HG03460 (cell line): Measurements from ENCODE around the gene GAK.
"Not testable (repeated sequence)": the region's sequence is repeated elsewhere in the genome, so short reads cannot be mapped to it uniquely, and the experiment has no call there.

ENCODE experiments used
- ATAC-seq: cut with Tn5 transposase; IDR thresholded peaks from one replicate; pipeline ENCODE4 v1.9.1; 2021; ENCODE audit not compliant: unreplicated experiment

GAK gene

DNA sequence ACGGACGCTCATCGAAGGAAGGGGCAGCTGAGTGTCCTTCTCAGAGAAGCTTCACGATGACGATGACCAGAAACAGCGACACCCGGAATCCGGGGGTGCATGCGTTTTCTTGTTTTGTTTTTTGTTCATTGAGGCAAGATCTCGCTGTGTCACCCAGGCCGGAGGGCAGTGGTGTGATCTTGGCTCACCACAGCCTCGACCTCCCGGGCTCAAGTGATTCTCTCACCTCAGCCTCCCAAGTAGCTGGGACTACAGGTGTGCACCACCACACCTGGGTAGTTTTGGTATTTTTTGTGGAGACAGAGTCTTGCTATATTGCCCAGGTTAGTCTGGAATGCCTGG is 21.4 kb upstream of the GAK start:
- ATAC-seq, result no peak

DNA sequence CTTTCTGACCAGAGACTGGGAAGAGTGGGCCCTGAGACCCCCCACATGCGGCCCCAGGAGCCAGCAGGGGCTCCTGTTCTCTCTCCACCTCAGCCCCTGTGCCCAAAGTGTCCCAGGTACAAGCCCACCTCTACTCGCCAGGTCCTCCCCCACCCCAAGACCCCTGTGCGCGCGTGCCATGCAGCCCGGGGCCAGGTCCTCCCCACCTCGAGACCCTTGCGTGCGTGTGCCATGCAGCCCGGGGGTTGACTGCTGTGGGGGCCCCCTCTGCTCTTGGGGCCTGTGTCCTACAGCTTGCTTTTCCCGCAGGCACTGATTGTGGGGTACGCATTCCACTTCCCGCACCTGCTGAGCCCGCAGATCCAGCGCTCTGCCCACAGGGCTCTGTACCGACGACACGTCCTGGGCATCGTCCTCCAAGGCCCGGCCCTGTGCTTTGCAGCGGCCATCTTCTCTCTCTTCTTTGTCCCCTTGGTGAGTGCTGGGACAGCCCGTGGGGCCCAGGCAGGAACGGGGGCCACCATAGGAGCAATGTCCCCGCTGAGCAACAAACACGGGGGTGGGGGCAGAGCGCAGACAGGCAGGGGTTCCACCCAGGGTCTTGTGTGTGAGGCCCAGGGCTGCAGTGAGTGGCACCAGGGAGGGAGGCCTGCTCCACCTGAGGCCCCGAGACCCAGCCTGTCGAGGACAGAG is 20.9 kb upstream of the GAK start:
- ATAC-seq, result no peak

DNA sequence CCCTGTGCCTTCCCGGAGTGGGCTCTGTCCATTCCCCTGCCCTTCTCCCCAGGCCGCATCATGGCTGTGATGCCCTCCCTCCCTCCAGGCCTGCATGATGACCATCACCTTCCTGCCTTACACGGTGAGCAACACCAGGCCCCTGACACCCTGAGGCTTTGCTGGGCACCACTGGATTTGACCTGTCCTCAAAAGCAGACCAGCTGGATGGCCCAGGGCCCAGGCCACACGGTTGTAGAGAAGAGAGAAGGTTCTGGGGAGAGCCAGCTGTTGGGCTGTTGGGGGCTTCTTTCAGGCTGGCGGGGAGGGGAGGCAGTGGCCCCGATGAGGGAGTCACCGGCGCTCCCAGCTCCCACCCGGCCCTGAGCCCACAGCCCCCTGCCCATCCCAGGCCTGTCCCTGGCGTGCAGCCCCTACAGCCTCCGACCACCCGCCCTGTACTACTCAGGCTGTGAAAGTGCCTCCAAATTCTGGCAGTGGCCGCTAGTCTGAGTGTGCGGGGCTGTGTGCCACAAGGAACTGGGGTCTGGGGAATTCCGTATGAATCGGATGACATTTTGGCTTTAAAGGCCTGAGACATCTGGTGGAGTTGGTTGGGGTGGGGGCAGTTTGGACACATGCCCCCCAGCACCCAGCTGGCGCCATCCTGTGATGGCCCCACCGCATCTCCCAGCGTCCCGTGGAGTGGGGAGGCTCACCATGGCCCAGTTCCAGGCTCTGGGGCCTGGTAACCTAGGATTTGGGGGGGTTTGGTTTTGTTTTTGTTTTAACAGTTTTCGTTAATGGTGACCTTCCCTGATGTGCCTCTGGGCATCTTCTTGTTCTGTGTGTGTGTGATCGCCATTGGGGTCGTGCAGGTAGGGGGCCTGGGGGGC is 19.7 kb upstream of the GAK start:
- ATAC-seq, result no peak

DNA sequence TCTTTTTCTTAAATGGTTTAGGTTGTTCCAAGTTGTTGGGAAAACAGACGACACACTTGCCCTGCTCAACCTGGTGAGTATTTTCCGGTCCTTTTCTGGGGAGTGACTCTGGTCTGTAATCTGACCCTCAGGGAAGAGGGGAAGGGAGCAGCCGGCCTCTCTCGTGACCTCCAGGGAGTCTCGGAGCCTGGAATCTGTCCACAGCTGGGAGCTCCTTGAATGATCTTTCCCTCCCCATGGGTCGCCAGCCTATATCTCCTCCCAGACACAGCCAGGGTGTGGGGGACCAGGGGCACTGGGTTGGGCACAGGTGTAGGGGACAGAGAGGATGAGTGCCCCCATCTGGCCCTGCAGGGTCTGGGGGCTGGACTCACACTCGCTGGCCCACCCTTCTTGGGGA is 19.1 kb upstream of the GAK start:
- ATAC-seq, result no peak

DNA sequence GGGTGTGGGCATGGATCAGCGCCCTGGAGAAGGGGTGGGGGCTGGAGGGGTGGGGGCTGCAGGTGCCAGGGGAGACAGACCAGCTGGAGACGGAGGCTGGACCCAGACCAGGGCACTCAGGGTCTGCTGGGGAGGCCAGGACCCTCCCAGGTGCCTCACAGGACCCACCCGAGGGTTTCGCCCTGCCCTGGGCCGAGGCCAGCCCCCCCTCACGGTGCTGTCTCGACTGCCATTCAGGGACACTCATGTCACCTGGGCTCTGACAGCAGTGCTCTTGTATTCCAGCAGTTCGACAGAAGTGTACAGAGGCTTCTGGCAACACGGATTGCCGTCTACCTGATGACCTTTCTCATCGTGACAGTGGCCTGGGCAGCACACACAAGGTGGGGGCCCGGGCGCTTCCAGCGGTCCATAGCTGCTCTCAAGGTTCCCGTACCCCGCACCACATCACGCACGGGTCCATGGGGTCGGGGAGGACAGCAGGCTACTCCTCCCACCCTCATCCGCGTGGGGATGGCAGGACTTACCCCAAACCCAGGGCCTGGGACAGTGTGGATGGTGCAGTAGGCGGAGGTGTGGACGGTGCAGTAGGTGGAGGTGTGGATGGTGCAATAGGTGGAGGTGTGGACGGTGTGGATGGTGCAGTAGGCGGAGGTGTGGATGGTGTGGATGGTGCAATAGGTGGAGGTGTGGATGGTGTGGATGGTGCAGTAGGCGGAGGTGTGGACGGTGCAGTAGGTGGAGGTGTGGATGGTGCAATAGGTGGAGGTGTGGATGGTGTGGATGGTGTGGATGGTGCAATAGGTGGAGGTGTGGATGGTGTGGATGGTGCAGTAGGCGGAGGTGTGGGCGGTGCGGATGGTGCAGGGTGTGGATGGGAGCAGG is 18.3 kb upstream of the GAK start:
- ATAC-seq, result no peak

DNA sequence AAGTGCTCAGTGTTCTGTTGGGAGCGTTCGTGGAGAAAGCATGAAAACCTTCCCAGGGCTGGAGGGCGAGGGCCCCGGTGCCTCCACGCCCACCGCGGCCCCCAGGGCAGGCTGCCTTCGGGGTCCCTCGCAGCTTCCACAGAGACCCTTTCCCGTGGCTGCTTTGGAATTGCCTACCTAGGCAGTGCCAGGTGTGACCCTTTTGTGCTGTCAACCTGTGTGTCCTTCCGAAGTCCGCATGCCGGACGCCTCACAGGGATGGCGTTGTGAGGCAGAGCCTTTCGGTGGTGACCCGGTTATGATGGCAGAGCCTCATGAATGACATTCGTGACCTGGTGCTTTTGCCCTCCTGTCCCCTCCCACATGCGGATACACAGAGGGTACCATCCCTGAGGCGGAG is 17.5 kb upstream of the GAK start:
- ATAC-seq, result no peak

DNA sequence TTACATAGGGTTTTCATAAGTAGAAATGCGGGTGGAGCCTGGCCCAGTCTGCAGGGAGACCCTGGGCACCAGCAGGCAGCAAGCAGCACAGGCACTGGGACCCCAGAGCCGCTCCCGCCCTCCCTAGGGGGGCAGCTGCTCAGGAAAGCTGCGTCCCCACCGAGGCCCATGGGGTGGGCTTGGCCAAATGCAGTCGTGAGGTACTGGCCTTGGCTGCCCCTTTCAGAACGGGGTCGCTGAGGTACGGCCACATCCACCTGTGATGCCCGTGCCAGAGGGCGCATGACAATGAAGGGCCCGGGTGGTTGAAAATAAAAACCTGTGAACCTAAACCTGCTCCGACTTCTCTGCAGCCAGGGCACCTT is 16.8 kb upstream of the GAK start:
- no peak for ATAC-seq

DNA sequence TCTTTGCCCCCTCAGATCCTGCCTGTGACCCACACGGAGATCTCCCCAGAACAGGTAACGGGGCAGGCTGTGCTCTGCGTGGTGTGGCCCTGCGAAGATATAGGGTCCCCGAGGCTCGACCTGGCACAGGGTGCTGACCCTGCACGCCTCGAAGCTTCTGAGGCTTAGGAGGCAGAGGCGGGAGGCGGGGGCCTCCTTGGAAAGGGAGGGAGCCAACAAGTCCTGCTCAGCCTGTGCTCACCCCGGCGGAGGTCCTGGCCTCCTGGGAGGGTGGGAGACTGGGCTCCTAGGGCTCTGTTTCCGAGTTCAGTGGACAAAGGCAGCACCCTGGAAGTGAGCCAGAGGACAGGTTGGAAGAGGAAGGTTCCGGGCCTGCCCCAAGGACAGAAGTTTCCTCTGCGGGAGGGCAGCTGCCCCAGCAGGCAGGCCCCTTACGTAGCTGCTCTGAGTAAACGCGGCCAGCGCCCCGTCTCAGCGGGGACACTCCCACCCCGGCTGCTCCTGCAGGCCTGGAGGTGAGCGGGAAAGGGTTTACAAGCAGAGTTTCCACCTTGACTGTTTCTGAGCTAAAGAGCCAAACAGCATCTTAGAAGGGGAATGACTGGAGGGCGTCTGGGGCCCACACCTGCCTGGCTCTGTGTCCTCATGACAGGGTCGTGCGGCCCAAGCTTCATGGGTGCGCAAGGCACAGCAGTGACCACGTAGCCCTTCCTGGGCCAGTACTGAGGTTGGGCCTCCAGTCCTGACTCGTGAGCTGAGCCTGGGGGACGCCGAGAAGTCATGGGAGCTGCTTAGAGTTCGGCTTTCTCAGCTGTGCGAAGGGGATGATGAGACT is 16.2 kb upstream of the GAK start:
- ATAC-seq, result no peak

DNA sequence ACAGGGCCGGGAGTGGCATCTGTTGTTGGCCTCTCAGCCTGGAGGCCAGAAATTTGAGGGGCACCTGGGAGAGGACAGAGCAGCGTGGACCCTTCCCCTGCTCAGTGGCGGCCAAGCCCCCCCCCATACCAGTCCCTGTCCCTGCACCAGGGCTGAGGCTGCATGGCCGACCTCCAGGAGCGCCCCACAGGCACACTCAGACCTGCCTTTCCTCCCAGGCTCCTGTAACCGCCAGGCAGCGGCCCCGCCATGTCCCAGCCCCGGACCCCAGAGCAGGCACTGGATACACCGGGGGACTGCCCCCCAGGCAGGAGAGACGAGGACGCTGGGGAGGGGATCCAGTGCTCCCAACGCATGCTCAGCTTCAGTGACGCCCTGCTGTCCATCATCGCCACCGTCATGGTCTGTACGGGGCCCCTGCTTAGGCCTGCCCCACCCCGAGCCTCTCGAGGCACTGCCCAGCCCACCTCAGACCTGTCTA is 15.4 kb upstream of the GAK start:
- no peak for ATAC-seq

DNA sequence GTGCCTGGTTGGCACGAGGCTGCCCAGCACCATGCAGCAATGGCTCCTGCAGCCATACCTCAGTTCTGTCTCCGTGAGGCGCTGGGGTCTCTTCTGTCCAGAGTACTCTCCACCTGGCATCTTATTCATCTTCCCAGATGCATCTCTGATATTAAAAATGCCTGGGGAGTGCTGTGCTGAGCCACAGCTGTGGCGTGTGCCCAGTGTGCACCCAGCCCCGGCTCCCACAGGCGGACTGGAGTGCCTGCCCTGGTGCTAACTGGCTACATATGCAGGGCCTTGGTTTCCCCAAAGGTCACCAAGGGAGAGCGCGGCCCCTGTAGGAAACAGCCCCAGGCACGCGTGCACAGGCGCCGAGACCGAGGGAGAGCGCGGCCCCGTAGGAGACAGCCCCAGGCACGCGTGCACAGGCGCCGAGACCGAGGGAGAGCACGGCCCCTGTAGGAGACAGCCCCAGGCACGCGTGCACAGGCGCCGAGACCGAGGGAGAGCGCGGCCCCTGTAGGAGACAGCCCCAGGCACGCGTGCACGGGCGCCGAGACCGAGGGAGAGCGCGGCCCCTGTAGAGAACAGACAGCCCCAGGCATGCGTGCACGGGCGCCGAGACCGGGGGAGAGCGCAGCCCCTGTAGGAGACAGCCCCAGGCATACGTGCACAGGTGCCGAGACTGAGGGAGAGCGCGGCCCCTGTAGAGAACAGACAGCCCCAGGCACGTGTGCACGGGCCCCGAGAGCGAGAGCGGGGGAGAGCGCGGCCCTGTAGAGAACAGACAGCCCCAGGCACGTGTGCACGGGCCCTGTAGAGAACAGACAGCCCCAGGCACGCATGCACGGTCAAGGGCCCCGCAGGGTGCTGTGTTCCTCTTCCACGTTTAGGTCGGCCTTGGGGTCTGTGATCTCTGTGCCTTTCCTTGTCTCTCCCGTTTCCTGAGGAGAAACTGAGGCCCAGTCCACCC is 14.7 kb upstream of the GAK start:
- ATAC-seq, result no peak

DNA sequence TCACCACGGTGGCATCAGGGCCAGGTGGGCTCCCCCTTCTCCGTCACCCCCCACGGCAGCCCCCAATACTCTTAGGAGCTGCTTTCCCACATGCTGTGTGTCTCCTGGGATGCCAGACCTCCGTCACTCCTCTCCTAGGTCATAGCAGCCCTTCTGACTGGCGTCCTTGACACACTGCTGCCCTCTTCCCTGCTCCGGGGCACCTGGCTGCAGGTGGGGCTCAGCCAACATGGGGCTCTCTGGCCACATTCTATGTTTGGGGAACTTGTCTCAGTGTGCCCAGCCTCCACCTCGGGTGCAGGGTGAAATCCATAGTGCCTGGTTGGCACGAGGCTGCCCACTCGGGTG is 14.0 kb upstream of the GAK start:
- ATAC-seq, result no peak

DNA sequence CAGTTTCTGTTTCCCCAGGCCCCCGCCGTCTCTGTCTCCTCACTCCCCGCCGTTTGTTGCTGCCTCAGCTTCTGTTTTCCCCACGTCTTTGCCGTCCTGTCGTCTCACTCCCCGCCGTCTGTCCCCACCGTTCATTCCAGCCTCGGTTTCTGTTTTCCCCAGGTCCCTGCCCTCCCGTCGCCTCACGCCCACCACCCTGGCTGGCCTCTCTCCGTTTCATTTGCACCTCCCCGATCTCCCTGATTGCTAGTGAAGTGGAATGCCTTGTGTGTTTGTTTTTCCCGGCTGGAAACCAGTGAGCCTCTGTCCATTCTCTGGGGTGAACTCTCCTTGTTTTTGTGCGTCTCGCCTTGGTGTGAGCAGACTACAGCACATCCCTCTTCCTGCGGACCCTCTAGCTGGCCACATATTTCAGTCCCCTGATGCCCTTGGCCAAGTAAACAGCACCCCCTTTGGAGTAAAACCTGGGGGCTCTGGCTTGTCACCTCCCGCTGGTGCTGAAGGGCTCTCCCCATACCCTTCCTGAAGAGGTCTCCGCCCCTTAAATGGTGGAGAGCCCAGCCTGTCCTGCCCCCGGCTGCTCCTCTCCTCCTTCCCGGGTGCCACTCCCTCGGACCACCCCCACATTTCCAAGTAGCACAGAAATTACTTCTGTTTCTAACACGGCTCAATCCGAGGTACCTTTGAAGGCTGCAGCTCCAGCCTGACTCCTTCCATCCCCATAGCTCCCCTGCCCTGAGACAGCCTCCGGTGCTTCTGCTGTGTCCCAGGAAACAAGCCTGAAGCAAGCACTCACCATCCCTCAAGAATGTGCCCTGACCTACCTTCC is 13.4 kb upstream of the GAK start:
- no peak for ATAC-seq

DNA sequence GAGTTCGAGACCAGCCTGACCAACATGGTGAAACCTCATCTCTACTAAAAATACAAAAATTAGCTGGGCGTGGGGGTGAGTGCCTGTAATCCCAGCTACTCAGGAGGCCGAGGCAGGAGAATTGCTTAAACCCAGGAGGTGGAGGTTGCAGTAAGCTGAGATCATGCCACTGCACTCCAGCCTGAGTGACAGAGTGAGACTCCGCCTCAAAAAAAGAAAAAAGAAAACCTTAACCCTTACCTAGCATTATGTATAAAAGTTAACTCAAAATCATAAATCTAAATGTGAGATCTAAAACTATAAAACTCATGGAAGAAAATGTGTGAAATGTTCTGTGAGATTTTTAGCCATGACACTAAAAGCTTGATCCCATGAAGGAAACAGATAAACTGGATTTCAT is 7.4 kb upstream of the GAK start:
- ATAC-seq, result not testable (repeated sequence)

DNA sequence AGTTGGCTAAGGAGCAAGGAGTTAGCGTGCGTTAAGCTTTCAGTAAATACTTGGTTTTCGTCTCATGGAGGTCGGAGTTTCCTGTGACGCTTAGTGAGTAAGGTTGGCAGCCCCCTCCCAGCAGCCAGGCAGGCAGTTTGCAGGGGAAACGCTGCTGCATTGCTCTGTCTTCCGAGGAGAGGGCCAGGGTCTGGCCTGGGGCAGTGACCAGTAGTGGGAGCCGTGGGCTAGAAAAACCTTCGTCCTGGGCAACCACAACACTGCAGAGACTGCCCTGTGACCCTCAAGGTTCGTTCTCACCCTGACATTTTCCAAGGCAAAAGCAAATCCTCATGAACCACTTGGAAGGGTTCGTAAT is 576 bp upstream of the GAK start:
- no peak for ATAC-seq

DNA sequence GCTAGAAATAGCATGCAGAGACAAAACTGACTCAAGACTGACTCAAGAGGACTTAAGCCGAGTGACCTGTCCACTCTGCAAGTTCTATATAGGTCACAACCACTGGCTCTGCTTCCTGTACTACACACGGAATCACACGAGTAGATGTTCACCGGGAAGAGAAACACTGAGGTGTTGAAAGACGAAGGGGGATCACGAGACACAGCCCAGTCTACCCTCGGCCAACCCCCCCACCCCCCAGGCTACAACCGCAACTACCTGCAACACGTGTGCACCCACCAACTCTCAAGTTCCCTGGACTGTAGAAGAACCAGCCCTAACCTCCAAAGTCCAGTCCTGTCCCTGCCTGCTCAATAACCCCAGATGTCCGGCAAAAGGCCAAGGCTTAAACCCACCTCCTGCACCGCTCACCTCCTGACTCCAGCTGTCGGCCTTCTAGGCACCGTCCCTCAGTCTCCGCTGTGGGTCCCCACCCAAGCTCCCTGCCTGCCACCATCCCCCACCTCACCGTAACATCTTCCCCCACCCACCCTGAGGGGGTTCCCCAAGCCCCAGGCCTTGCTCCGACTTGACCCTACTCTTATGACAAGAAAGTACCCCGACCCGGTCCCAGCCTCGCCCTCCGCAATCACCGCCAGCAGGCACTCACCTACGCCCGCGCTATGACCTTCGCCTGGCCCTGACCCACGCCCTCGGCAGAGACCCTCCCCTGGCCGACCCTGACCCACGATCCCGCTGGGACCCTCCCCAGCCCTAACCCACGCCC is 739 bp downstream of the GAK start:
- ATAC-seq, result peak; percentile 7

DNA sequence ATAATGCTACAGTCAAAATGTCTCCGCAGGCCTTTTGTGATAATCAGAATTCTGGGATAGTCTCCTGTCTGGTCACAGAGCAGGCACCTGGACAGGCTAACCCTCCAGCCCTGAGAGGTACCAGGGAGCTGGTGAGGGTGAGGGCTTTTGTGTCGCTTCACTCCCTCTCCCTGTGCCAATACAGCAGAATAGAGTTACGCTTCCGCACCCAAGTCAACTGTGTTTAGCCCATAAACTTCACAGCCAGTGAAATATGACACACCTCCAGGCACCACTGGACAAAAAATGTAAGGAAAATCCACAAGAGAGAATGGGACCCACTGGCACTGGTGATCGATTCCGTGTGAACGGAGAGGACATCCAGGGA is 1.3 kb downstream of the GAK start:
- ATAC-seq, result no peak

DNA sequence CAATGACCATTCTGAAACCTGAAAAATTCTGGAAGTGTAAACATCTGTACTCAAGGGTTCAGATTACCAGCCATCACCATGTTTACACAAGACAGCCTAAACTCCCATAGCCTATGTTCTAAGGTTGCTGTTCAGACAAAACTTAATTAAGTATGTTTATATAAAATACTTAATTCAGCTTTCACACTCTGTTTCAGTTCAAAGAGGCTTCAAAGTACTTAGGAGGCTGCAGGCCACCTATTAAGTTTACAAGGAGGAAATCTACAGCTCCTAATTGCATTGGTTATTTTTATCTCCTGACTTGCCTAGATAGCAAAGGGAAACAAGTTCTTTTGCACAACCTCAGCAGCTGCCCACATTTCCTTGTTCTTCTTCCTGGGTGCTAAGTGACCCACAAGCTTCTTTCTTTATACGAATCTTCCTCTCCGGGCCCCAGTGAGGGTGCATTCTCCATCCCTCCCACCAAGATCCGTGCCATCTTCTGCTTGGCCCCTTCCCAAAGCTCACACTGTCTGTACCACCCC is 2.0 kb downstream of the GAK start:
- no peak for ATAC-seq
